ENCODE data around the gene EPM2A. TPM values are rescaled to one million over a fixed set of nuclear protein-coding genes. Genes with fewer than 3 reads are reported as not detected.

EPM2A gene
- total and polyA plus RNA-seq, 2 experiments from 2014 or later = 3.7 to 17.8 TPM

DNA sequence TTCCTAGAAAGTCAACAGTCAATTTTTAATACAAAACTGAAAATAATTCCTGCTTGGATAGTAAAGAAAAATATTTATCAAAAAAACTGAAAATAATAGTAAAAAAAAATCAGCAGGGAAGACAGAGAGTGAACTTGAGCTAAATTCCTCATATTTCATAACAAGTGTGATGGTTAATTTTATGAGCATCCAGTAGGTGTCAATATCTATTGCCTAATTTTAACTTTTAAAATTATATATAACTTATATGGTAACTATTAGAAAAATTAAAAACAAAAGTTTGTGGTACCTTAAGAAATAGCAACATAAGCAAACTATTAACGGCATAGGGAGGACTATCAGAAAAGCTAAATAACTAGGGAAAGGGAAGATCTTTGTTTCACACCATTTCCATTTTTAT is 2.1 kb downstream of the EPM2A start:
- Histone ChIP-seq H3K4me1 (ENCODE audit: insufficient read depth) (peaks cover 13% of the 10 kb centered on the region), H2AFZ (no peak overlapping the region), H3K27ac (ENCODE audit: low read depth) (no peak overlapping the region), H3K4me2 (no peak overlapping the region), H3K9me2 (ENCODE audit: insufficient read depth) (no peaks in the 10 kb centered on the region), H3K79me2 (replicated peaks; ENCODE audit: insufficient read depth) (0 out of 2 replicates have a peak, but pooled peaks cover 9% of the 10 kb centered on the region), H3F3A (replicated peaks; ENCODE audit: low read depth) (no peaks in the 10 kb centered on the region), H3K4me3 (no peak overlapping the region), H4K20me1 (replicated peaks; ENCODE audit: insufficient read depth) (no peaks in the 10 kb centered on the region), H3K36me3 (ENCODE audit: insufficient read depth) (no peaks in the 10 kb centered on the region), H3K27me3 (ENCODE audit: insufficient read depth) (no peaks in the 10 kb centered on the region)
- H3K27ac Mint-ChIP-seq = no peak overlapping the region
- ATAC-seq = no peak
- TF ChIP-seq ZNF331 (CRISPR knock-in tag; IDR thresholded peaks at IDR 0.05; ENCODE audit: low read depth) = no peak
- TF ChIP-seq, protein P1, sequence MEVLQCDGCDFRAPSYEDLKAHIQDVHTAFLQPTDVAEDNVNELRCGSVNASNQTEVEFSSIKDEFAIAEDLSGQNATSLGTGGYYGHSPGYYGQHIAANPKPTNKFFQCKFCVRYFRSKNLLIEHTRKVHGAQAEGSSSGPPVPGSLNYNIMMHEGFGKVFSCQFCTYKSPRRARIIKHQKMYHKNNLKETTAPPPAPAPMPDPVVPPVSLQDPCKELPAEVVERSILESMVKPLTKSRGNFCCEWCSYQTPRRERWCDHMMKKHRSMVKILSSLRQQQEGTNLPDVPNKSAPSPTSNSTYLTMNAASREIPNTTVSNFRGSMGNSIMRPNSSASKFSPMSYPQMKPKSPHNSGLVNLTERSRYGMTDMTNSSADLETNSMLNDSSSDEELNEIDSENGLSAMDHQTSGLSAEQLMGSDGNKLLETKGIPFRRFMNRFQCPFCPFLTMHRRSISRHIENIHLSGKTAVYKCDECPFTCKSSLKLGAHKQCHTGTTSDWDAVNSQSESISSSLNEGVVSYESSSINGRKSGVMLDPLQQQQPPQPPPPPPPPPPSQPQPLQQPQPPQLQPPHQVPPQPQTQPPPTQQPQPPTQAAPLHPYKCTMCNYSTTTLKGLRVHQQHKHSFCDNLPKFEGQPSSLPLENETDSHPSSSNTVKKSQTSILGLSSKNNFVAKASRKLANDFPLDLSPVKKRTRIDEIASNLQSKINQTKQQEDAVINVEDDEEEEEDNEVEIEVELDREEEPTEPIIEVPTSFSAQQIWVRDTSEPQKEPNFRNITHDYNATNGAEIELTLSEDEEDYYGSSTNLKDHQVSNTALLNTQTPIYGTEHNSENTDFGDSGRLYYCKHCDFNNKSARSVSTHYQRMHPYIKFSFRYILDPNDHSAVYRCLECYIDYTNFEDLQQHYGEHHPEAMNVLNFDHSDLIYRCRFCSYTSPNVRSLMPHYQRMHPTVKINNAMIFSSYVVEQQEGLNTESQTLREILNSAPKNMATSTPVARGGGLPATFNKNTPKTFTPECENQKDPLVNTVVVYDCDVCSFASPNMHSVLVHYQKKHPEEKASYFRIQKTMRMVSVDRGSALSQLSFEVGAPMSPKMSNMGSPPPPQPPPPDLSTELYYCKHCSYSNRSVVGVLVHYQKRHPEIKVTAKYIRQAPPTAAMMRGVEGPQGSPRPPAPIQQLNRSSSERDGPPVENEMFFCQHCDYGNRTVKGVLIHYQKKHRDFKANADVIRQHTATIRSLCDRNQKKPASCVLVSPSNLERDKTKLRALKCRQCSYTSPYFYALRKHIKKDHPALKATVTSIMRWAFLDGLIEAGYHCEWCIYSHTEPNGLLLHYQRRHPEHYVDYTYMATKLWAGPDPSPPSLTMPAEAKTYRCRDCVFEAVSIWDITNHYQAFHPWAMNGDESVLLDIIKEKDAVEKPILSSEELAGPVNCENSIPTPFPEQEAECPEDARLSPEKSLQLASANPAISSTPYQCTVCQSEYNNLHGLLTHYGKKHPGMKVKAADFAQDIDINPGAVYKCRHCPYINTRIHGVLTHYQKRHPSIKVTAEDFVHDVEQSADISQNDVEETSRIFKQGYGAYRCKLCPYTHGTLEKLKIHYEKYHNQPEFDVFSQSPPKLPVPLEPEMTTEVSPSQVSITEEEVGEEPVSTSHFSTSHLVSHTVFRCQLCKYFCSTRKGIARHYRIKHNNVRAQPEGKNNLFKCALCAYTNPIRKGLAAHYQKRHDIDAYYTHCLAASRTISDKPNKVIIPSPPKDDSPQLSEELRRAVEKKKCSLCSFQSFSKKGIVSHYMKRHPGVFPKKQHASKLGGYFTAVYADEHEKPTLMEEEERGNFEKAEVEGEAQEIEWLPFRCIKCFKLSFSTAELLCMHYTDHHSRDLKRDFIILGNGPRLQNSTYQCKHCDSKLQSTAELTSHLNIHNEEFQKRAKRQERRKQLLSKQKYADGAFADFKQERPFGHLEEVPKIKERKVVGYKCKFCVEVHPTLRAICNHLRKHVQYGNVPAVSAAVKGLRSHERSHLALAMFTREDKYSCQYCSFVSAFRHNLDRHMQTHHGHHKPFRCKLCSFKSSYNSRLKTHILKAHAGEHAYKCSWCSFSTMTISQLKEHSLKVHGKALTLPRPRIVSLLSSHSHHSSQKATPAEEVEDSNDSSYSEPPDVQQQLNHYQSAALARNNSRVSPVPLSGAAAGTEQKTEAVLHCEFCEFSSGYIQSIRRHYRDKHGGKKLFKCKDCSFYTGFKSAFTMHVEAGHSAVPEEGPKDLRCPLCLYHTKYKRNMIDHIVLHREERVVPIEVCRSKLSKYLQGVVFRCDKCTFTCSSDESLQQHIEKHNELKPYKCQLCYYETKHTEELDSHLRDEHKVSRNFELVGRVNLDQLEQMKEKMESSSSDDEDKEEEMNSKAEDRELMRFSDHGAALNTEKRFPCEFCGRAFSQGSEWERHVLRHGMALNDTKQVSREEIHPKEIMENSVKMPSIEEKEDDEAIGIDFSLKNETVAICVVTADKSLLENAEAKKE (CRISPR knock-in tag; IDR thresholded peaks at IDR 0.05) = no peak
- TF ChIP-seq, protein P2, sequence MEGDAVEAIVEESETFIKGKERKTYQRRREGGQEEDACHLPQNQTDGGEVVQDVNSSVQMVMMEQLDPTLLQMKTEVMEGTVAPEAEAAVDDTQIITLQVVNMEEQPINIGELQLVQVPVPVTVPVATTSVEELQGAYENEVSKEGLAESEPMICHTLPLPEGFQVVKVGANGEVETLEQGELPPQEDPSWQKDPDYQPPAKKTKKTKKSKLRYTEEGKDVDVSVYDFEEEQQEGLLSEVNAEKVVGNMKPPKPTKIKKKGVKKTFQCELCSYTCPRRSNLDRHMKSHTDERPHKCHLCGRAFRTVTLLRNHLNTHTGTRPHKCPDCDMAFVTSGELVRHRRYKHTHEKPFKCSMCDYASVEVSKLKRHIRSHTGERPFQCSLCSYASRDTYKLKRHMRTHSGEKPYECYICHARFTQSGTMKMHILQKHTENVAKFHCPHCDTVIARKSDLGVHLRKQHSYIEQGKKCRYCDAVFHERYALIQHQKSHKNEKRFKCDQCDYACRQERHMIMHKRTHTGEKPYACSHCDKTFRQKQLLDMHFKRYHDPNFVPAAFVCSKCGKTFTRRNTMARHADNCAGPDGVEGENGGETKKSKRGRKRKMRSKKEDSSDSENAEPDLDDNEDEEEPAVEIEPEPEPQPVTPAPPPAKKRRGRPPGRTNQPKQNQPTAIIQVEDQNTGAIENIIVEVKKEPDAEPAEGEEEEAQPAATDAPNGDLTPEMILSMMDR (conservative IDR thresholded peaks at IDR 0.05; ENCODE audit: low read depth in 2 of 2) = no peak
- TF ChIP-seq STAT1 (IDR thresholded peaks at IDR 0.05; ENCODE audit: unreplicated experiment) = no peak
- peaks cover 14% of the 10 kb centered on the region for H3K4me1 Mint-ChIP-seq
- no peak for DNase-seq (ENCODE audit: low spot score)
- H3K4me3 Mint-ChIP-seq = no peak overlapping the region
- H3K36me3 Mint-ChIP-seq (ENCODE audit: low read depth) = peaks cover 20% of the 10 kb centered on the region
- peaks cover 4% of the 10 kb centered on the region for H3K27me3 Mint-ChIP-seq (ENCODE audit: insufficient read depth, low read depth, poor library complexity)
- H3K9me3 Mint-ChIP-seq = peaks cover 11% of the 10 kb centered on the region
